Measurements from ENCODE around the gene LTA4H.

DNA sequence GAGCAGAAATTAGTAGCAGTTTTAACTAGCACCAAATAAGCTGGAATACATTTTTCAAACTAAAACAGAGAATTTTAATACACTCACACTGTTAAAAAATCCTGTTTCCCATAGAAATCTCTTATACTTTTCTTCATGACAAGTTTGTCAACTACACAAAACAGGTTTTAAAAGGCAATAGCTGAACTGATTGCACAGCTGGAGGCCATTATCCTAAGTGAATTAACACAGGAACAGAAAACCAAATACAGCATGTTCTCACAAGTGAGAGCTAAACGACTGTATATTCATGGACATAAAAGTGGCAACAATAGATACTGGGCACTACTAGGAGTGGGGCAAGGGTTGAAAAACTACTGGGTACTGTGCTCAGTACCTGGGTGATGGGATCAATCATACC, 27.7 kb downstream of the LTA4H start:
- no peak for TF ChIP-seq CTCF (IDR thresholded peaks at IDR 0.05)
- no peak for TF ChIP-seq POLR2A (IDR thresholded peaks at IDR 0.05)
